GM18526 (cell line): Measurements from ENCODE around the gene HMCN2.

Source experiments
- POLR2A ChIP-seq: IDR thresholded peaks from 3 replicates; pipeline ENCODE4 v1.6.1; 2011; ENCODE audit not compliant: insufficient read length; ENCODE audit errors: extremely low read depth

HMCN2 gene, protein sequence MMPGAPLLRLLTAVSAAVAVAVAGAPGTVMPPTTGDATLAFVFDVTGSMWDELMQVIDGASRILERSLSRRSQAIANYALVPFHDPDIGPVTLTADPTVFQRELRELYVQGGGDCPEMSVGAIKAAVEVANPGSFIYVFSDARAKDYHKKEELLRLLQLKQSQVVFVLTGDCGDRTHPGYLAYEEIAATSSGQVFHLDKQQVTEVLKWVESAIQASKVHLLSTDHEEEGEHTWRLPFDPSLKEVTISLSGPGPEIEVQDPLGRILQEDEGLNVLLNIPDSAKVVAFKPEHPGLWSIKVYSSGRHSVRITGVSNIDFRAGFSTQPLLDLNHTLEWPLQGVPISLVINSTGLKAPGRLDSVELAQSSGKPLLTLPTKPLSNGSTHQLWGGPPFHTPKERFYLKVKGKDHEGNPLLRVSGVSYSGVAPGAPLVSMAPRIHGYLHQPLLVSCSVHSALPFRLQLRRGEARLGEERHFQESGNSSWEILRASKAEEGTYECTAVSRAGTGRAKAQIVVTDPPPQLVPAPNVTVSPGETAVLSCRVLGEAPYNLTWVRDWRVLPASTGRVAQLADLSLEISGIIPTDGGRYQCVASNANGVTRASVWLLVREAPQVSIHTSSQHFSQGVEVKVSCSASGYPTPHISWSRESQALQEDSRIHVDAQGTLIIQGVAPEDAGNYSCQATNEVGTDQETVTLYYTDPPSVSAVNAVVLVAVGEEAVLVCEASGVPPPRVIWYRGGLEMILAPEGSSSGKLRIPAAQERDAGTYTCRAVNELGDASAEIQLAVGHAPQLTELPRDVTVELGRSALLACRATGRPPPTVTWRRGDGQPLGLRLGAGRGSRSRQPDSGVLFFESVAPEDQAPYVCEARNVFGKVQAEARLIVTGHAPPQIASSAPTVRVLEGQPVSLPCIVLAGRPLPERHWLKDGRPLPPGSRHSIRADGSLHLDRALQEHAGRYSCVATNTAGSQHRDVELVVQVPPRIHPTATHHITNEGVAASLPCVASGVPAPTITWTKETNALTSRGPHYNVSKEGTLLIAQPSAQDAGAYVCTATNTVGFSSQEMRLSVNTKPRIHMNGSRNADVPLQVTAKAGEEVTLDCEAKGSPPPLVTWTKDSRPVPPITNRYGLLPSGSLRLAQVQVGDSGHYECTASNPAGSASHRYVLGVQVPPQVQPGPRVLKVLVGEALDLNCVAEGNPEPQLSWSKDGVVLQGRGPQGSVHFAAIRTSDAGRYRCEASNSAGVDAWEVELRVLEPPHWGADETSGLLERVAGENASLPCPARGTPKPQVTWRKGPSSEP (N-terminal part only)

DNA sequence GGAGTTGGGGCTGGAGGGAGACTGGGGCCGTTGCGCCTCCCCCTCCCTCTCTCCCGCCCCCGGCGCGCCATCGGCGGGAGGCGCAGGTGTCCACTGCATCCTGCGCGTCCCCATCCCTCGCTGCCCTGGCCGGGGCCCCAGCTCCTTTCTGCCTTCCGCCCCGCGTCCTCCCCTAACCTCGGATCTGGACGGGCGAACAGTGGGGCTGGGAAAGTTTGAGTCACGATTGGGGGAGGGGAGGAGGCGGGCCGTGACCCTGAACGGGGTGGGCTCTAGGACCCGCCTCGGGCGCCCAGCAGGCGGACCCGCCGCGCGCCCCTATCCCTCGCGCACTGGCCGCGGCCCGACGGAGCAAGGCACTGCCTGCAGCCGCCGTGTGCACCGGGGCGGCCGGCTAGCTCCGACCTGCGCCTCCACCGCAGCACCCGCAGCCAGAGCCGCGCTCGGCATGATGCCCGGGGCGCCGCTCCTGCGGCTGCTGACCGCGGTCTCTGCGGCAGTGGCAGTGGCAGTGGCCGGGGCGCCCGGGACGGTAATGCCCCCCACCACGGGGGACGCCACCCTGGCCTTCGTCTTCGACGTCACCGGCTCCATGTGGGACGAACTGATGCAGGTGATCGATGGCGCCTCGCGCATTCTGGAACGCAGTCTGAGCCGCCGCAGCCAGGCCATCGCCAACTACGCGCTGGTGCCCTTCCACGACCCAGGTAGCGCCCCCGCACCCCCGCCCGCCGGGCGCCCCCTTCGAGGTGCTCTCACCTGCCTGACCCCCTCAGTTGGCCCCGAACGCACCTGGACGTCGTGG, at the start of gene HMCN2:
HMCN2 (plus strand) TSS at position 330 of the 805 bp plus-strand sequence; CDS start at position 449, 119 bp downstream.
- TF ChIP-seq POLR2A: no peak

DNA sequence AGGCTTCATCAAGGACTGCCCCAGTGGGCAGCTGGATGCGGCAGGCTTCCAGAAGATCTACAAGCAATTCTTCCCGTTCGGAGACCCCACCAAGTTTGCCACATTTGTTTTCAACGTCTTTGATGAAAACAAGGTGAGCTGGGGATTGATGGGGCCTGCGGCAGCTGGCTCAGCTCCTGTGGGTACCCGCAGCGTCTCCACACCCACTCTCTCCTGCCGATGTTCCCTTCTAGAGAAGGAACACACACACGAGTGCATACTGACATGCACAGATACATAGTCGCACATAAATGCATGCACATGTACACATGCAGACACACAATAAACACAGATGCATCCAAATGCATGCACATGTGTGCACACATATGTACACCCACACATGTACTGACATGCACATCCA, 47.7 kb upstream of the HMCN2 start:
- TF ChIP-seq POLR2A: no peak

DNA sequence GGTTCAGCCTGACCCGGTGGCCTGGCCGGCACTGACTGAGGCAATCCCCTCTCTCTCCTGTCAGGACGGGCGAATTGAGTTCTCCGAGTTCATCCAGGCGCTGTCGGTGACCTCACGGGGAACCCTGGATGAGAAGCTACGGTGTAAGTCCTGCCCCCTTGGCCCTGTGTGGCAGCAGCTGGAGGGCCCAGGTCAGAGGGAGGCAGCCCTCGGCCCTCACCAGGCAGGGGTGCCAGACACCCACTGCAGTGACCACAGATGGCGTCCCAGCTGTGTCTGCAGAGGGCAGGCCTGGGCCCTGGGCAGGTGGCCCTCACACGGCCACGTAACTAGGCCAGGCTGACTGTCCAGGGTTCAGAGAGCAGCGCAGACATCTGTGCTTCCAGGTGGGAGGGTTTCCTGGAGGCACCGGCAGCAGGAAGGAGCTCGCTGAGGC, 45.9 kb upstream of the HMCN2 start:
- no peak for TF ChIP-seq POLR2A

DNA sequence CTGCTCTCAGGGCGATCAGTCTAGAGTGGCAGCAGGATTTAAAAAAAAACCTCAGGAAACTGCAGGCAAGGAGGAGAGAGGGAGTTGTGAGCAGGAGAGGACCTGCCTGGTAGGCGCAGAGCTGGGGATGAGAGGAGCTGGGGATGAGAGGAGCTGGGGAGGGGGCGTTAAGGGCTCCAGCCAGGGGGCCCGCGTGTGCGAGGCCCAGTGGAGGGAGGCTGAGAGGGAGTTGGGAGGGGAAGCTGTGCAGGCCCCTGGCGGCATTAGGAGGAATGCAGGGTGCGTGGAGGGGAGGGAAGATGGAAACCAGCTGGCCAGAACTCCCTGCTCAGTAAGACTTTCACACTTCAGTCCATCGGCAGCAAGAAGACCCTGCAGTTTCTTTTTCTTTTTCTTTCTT, 45.2 kb upstream of the HMCN2 start:
- TF ChIP-seq POLR2A: no peak

DNA sequence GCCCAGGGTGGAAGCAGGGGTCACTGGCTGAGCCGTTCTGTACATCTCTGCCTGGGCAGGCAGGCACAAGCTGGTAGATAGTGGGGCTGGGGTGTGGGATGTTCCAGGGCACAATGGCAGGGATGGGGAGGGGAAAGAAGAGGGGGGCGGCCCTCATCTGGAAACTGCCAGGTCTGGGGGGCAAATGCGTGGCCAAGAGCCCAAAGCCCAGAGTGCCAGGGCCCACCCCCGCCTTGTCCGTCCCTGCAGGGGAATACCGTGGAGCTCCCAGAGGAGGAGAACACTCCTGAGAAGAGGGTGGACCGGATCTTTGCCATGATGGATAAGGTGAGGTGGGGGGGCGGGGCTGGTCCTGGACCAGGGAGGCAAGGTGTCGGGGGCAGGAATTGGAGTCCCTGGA, 42.7 kb upstream of the HMCN2 start:
- TF ChIP-seq POLR2A: no peak

DNA sequence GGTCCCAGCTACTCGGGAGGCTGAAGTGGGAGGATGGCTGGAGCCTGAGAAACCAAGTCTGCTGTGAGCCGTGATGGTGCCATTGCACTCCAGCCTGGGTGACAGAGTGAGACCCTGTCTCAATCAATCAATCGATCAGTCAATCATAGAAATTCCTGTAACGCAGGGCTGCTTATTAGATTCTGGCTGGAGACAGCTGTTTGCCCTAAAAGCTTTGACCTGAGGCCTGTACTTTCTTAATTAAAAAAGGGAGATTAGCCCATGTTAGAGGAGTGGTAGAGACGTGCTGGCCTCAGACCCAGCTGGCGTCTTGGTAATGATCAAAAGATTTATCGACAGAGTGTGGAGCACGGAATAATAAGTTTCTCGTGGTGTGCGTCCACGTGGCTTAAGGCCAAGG, 40.5 kb upstream of the HMCN2 start:
- TF ChIP-seq POLR2A: no peak

DNA sequence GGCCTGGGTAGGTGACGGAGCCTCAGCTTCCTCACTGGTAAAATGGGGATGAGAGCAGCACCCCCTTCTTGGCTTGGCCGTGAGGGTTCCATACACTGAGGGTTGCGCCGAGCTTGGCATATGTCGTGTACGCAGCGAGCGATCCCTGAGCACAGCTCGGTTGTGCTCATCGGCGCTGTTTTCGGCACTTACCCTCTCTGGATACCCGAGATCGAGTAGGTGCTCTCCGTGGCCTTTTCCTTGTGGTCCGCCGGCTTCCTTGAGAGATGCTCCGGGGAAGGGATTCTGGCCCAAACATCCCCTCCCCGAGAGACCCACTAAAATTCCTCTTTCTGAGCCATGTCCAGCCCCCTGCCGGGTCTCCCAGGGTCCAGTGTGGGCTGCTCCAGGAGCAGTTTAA, 40.0 kb upstream of the HMCN2 start:
- TF ChIP-seq POLR2A: no peak

DNA sequence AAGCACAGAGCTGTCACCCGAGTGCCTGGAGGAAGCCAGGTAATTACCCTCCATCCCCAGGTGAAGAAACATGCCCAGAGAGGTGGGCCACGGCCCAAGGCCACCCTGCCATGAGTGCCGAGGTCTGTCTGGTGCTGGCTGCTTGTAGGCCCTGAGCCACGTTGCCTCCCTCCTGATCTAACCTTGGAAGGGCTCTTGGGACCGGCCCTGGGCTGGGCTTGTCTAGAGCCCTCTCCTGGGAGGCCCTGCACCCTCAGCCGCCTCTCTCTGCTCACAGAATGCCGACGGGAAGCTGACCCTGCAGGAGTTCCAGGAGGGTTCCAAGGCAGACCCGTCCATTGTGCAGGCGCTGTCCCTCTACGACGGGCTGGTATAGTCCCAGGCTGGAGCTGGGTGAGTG, 39.4 kb upstream of the HMCN2 start:
- no peak for TF ChIP-seq POLR2A

DNA sequence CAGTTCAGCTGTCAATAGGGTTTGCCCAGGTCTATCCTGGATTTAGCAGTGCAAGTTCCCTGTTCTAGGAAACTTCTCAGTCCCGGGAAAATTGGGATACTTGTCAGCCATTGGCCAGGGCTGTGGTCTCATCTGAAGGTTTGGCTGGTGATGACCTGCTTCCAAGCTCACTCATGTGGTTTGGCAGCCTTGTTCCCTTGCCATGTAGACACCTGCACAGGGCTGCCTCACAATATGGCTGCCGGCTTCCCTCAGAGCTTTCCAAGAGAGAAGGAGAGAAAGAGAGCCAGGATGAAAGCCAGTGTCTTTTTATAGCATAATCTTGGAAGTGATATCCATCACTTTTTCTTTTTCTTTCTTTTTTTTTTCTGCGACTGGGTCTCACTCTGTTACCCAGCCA, 37.7 kb upstream of the HMCN2 start:
- TF ChIP-seq POLR2A: no peak

DNA sequence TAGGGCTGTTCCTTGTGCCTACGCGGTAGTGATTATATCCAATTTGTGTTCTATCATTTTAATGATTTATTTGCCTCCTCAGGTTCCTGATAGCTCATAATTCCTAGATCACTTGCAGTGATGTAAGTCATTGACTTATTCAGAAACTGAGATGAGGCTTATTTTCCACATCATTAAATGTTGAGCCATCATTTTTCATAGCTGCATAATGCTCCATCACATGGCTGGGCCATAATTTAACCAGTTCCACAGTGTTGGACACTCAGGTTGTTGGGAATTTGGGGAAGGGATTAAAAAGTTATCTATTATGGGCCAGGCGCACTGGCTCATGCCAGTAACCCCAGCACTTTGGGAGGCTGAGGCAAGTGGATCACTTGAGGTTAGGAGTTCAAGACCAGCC, 35.8 kb upstream of the HMCN2 start:
- no peak for TF ChIP-seq POLR2A

DNA sequence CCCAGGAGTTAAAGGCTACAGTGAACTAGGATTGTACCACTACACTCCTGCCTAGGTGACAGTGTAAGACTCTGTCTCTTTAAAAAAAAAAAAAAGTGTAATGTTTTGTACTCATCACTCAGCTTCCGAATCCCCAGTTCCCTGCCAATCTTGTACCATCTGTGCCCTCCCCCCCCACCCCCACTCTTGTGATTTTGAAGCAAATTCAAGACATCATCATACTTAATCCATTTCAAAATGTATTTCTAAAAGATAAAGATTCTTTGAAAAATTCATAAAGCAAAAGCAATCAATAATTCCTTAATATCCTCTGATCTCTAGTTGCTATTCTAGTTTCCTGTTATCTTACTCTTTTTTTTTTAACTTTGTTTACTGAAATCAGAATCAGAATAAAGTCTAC, 34.9 kb upstream of the HMCN2 start:
- no peak for TF ChIP-seq POLR2A

DNA sequence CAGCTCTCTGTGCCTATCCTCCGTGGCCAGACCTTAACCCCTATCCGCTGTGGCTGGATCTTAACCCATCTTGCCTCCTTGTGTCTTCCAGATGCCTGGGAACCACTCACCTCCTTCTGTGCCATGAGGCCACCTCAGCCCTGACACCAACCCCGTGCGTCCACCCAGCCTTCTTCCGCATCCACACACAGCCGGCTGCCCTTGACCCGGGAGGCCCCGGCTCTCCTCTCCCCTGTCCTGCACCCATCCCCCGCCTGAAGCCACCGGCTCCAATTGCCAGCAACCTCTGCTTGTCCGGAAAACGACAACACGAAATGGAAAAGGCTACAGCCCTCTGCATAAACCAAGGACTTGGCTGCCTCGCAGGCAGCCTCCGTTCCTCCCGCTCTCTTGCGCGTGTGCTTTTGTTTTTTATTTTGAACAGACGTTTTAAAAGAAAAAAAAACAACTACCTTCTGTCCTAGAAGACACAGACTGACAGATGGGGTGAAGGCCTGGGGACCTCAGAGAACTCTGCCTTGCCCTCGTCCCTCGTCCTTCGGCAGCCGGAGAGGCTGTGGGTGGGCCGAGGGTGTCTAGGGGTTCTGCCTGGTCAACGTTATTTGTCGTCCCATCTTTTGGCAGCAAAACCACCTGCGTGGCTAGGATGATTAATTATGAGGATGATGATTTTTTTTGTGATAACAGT, 32.5 kb upstream of the HMCN2 start:
- TF ChIP-seq POLR2A: no peak

DNA sequence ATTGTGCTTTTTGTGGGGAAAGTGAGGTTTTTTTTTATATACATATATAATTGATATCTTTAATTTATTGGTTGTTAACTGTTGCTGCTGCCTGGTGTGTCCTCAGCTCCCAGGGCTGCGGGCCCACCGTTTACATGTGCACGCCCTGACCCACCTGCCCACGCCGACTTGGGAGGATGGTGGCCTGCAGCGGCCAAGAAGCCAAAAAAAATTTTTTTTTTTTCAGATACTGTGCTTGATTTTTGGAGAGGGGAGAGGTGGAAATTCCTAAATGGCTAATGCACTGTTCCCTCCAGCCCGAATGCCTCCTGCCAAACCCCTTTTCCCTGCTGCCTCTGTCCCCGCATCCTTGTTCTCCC, 32.0 kb upstream of the HMCN2 start:
- TF ChIP-seq POLR2A: no peak
